Right cardiac atrium (tissue), 5 donors: ENCODE measurements around the gene RPF1. TPM values are rescaled to one million over a fixed set of nuclear protein-coding genes. Genes with fewer than 3 reads are reported as not detected.
"Not testable (repeated sequence)": the region's sequence is repeated elsewhere in the genome, so short reads cannot be mapped to it uniquely, and the experiment has no call there.

ENCODE experiments used
- ATAC-seq, 2 donors: fragments of 200-7000 bp; cut with Tn5 transposase; one replicate each; pipeline versions ENCODE4 v1.8.0 to v1.9.1; 2020; ENCODE audit warnings: moderate library complexity in 2 of 2, mild to moderate bottlenecking in 1 of 2
- DNase-seq, 3 donors: peaks; one replicate each; pipeline ENCODE4 v3.0.0-alpha.2; 2020
- H3K27ac ChIP-seq: one replicate; pipeline ENCODE4 v1.5.1; 2013; ENCODE audit warnings: mild to moderate bottlenecking, low read length, control low read depth, moderate library complexity
- H3K27me3 ChIP-seq: one replicate; pipeline ENCODE4 v1.6.1; 2013; ENCODE audit not compliant: control insufficient read depth, insufficient read depth
- H3K4me1 ChIP-seq: one replicate; pipeline ENCODE4 v1.6.1; 2013; ENCODE audit warnings: low read length; ENCODE audit not compliant: control insufficient read depth, insufficient read depth
- H3K4me3 ChIP-seq: one replicate; pipeline ENCODE4 v1.5.1; 2013; ENCODE audit warnings: low read length, control low read depth
- H3K9me3 ChIP-seq: one replicate; pipeline ENCODE4 v1.6.1; 2013; ENCODE audit warnings: low read length; ENCODE audit not compliant: control insufficient read depth
- WGBS: extraction: QIAGEN DNeasy Blood & Tissue Kit; methylation state at CpG from one replicate; pipeline ENCODE4 v1.1.7; 2013; 5-methylcytosine and 5-hydroxymethylcytosine counted together
- intact Hi-C, 4 donors: fragments of 100-400 bp; cut with DNase I; formaldehyde crosslinking; loops; one replicate each; pipeline versions ENCODE4 v1.11.0 to v1.14.0; 2022 to 2023
- polyA plus RNA-seq: library from polyadenylated mRNA; stranded (reverse); fragments of 200-250 nt; gene quantifications from one replicate; pipeline ENCODE4 v1.2.3, GENCODE V29; 2013
- total RNA-seq, 4 donors: library from RNA; stranded (reverse); fragmentation: NEBNext Ultra II Directional; extraction: Animal tissue kit (Norgen Biotek cat#: 25700); gene quantifications; one replicate each; pipeline ENCODE4 v1.2.1, GENCODE V29; 2021
- donor health status: healthy with polysubstance abuse.
- donor health status: DM: no; HTN: yes; CAD: no.
- donor health status: DM: no; HTN: no; CAD: no.
- donor health status: DM: no; HTN: yes; CAD: no; lungs with severe emphysema.
- donor health status: DM: yes; HTN: yes; CAD: no.

The RPF1 gene
- total and polyA plus RNA-seq, 5 donors, result 30.0 to 37.3 (median 32.4) TPM

- H3K27me3 ChIP-seq, H3K4me3 ChIP-seq, ATAC-seq, DNase-seq, H3K4me1 ChIP-seq, H3K9me3 ChIP-seq, intact Hi-C loops, H3K27ac ChIP-seq: not testable (repeated sequence)
- WGBS, result 96% methylated on average over 3 of the region's 3 CpGs
Observed at GRCh38 chr1:84448704-84449103, 30.4 kb upstream of the RPF1 start.

- 59% methylated on average over 2 of the region's 2 CpGs for WGBS
- Histone ChIP-seq H3K27me3 (no peaks in the 10 kb centered on the region), H3K4me1 (no peaks in the 10 kb centered on the region), H3K9me3 (no peaks in the 10 kb centered on the region), H3K27ac (no peak overlapping the region), H3K4me3 (no peak overlapping the region)
- intact Hi-C loops, result loop anchor here in 1 of 4 donors (10.0 kb wide), 1 partner anchor 154 kb away; no protein-coding TSS in a partner anchor
- DNase-seq (no peak), ATAC-seq (no peak)
Observed at GRCh38 chr1:84450910-84451309, 28.2 kb upstream of the RPF1 start.

- Histone ChIP-seq H3K9me3 (no peaks in the 10 kb centered on the region), H3K4me1 (no peaks in the 10 kb centered on the region), H3K4me3 (no peak overlapping the region), H3K27me3 (no peaks in the 10 kb centered on the region), H3K27ac (no peak overlapping the region)
- no peak for DNase-seq
- intact Hi-C loops, result loop anchor here in 1 of 4 donors (10.0 kb wide), 1 partner anchor 152 kb away; no protein-coding TSS in a partner anchor
- 60% methylated on average over 3 of the region's 3 CpGs for WGBS
- ATAC-seq, result no peak
Observed at GRCh38 chr1:84452436-84452835, 26.6 kb upstream of the RPF1 start.

DNA sequence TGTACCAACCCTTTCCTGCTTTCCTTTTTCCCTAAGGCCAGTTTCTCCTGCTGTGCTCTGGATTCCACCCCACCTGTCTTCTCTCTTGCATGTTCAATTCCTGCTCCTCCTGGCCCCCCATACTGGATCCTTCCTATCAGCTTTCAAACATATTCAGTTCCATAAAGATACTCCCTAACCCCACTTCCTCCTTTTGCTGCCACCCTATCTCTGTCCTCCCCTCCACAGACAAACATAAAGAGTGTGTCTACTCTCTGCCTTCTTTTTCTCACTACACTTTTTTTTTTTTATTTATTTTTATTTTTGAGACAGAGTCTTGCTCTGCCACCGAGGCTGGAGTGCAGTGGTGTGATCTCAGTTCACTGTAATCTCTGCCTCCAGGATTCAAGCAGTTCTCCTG, 16.9 kb upstream of the RPF1 start:
- no peak for DNase-seq
- Histone ChIP-seq H3K27ac (no peak overlapping the region), H3K27me3 (no peaks in the 10 kb centered on the region), H3K9me3 (no peaks in the 10 kb centered on the region), H3K4me1 (no peaks in the 10 kb centered on the region), H3K4me3 (no peak overlapping the region)
- ATAC-seq, result no peak
- 66% methylated on average over 1 of the region's 1 CpG for WGBS
- intact Hi-C loops, result no loop called here

- no peaks in the 10 kb centered on the region for H3K27me3 ChIP-seq
- ATAC-seq (no peak), DNase-seq (no peak)
- no peaks in the 10 kb centered on the region for H3K4me1 ChIP-seq
- no peaks in the 10 kb centered on the region for H3K9me3 ChIP-seq
- intact Hi-C loops, result no loop called here
- no peak overlapping the region for H3K4me3 ChIP-seq
- H3K27ac ChIP-seq, result no peak overlapping the region
Observed at GRCh38 chr1:84467298-84467697, 11.8 kb upstream of the RPF1 start.

- intact Hi-C loops, result no loop called here
- Histone ChIP-seq H3K4me1 (peaks cover under 1% of the 10 kb centered on the region), H3K4me3 (no peak overlapping the region), H3K27me3 (peaks cover 3% of the 10 kb centered on the region), H3K27ac (no peak overlapping the region), H3K9me3 (no peaks in the 10 kb centered on the region)
- DNase-seq (no peak), ATAC-seq (no peak)
- 32% methylated on average over 1 of the region's 1 CpG for WGBS
Observed at GRCh38 chr1:84476225-84476624, 2.8 kb upstream of the RPF1 start.

DNA sequence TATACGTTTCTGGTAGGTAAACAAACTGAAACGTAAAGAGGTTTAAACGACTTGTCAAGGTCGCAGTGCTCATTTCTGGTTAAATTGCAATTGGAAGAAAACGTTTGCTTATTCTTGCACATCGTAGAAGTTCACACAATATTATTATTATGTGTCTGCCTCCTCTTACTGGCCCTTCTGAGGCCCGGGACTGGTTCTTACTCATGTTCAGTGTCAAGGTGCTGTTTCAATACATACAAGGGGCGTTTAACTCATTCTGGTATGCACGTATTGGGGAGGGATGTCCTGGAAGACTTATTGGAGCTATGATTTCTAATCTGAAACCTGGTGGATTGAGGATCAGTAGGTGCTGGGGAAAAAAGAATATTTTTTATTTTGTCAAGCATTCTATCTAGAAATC, 932 bp downstream of the RPF1 start:
- Histone ChIP-seq H3K27me3 (peaks cover 3% of the 10 kb centered on the region), H3K4me3 (peak overlapping the region; percentile 90), H3K9me3 (no peaks in the 10 kb centered on the region), H3K4me1 (peaks cover 2% of the 10 kb centered on the region), H3K27ac (no peak overlapping the region)
- DNase-seq (no peak), ATAC-seq (no peak)
- 4% methylated on average over 9 of the region's 9 CpGs for WGBS
- intact Hi-C loops, result no loop called here

DNA sequence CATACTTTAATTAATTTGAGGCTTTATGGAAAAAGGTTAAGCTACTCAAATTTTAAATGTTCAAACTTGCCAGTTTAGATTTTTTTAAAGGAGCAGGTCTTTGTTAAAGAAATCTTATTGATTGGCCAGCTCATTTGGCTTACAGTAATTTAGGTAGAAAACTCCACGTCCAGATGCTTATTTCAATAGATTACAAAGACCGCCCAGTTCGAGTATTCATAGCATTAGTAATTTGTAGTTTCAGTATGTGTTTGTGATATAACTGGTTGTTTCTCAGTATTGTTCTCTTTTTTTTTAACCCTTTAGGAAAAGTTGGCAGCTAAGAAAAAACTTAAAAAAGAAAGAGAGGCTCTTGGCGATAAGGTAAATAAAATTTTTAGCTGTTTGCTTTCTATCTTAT, 1.6 kb downstream of the RPF1 start:
- H3K9me3 ChIP-seq, result no peaks in the 10 kb centered on the region
- 84% methylated on average over 4 of the region's 4 CpGs for WGBS
- intact Hi-C loops, result no loop called here
- DNase-seq, result no peak
- no peak for ATAC-seq
- no peak overlapping the region for H3K27ac ChIP-seq
- peaks cover 2% of the 10 kb centered on the region for H3K4me1 ChIP-seq
- peaks cover 3% of the 10 kb centered on the region for H3K27me3 ChIP-seq
- H3K4me3 ChIP-seq, result peak overlapping the region; percentile 90

- DNase-seq (no peak), ATAC-seq (no peak)
- peaks cover 3% of the 10 kb centered on the region for H3K27me3 ChIP-seq
- H3K4me1 ChIP-seq, result peaks cover 2% of the 10 kb centered on the region
- H3K9me3 ChIP-seq, result no peaks in the 10 kb centered on the region
- H3K4me3 ChIP-seq, result no peak overlapping the region
- H3K27ac ChIP-seq, result no peak overlapping the region
- intact Hi-C loops, result no loop called here
- WGBS, result 92% methylated on average over 2 of the region's 2 CpGs
Observed at GRCh38 chr1:84481317-84481716, 2.3 kb downstream of the RPF1 start.

DNA sequence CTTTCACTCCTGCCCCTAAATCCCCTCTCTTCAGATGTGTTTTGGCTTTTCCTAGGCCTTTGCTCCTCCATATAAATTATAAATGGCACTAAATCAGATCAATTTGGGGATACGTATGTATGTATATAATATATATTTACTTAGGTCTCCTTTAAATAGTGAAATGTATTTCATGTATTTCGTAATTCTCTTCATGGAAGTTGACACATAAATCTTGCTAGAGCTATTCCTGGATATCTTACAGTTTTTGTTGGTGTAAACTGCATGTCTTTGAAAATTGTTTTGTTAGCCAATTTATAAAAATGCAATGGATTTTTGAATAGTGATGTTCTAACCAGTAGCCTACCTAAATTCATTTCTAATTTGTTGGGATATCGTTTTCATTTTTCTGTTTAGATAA, 9.0 kb downstream of the RPF1 start:
- no peak overlapping the region for H3K27ac ChIP-seq
- no peaks in the 10 kb centered on the region for H3K9me3 ChIP-seq
- no peaks in the 10 kb centered on the region for H3K4me1 ChIP-seq
- no peak overlapping the region for H3K4me3 ChIP-seq
- no peak for DNase-seq
- 61% methylated on average over 3 of the region's 3 CpGs for WGBS
- no peaks in the 10 kb centered on the region for H3K27me3 ChIP-seq
- intact Hi-C loops, result no loop called here
- ATAC-seq, result no peak

DNA sequence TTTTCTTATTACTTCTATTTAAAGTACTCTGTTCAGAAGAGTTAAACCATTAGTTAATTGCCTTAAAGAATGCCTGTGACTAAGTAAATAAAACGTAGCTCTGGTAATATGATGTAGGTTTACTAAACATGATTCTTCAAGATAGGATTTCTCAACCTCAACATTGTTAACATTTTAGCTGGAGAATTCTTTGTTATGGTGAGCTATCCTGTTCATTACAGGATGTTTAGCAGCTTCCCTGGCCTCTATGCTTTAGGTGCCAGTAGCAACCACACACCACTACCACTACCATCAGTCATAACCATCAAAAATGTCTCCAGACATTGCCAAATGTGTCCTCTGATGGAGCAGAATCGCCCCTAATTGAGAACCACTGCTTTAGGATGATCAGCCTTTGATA, 10.7 kb downstream of the RPF1 start:
- no peaks in the 10 kb centered on the region for H3K4me1 ChIP-seq
- ATAC-seq, result no peak
- no peak overlapping the region for H3K27ac ChIP-seq
- 92% methylated on average over 2 of the region's 2 CpGs for WGBS
- no peak for DNase-seq
- H3K27me3 ChIP-seq, result no peaks in the 10 kb centered on the region
- no peak overlapping the region for H3K4me3 ChIP-seq
- intact Hi-C loops, result no loop called here
- no peaks in the 10 kb centered on the region for H3K9me3 ChIP-seq

- WGBS, result 60% methylated on average over 1 of the region's 1 CpG
- ATAC-seq (peak; percentile 40 to 48), DNase-seq (no peak)
- Histone ChIP-seq H3K27ac (no peak overlapping the region), H3K4me1 (no peaks in the 10 kb centered on the region), H3K9me3 (no peaks in the 10 kb centered on the region), H3K27me3 (no peaks in the 10 kb centered on the region), H3K4me3 (no peak overlapping the region)
- intact Hi-C loops, result no loop called here
Observed at GRCh38 chr1:84492726-84493125, 13.7 kb downstream of the RPF1 start.
